NCI-H2107 (cell line): ENCODE results near the gene BABAM2.
"Not testable (repeated sequence)": the region's sequence is repeated elsewhere in the genome, so short reads cannot be mapped to it uniquely, and the experiment has no call there.

Experiments
- DNase-seq: peaks from one replicate; lab custom pipeline; 2025; lab: John Stamatoyannopoulos, UW

The BABAM2 gene

DNA sequence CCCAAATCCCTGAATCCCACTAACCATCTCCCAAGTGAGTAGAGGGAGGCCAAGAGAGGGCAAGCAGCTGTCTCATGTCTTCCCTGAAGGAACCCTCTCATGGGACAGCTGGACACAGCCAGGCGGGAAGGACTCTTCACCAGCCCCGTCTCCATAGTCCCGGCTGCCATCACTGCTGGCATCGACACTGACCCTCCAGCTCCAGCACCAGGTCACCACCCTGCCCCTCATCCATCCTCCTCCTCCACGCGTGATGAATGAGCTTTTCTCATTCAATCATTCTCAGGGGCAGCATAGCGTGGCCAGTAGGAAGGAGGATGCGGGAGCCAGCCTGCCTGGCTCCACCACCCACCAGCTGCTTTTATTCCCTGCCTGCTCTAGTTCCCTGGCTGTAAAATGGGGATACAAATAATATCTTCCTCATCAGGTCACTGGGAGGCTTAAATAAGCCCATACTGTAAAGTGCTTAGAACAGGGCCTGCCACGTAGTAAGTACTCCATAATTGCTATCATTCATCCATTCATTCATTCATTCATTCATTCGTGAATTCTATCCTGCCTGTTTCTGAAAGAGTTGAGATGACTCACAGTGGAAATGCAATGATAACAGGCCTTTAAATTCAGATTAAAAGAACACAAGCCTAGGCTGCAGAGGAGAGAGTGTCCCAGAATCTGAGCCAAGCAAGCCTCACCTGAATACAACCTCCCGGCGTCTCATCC, 471.6 kb downstream of the BABAM2 start:
- DNase-seq = no peak

GRCh38 chr2:28362991-28363521, 472.5 kb downstream of the BABAM2 start:
- DNase-seq = no peak

- DNase-seq = no peak
These were observed 473.3 kb downstream of the BABAM2 start for GRCh38 chr2:28363686-28364280.

DNA sequence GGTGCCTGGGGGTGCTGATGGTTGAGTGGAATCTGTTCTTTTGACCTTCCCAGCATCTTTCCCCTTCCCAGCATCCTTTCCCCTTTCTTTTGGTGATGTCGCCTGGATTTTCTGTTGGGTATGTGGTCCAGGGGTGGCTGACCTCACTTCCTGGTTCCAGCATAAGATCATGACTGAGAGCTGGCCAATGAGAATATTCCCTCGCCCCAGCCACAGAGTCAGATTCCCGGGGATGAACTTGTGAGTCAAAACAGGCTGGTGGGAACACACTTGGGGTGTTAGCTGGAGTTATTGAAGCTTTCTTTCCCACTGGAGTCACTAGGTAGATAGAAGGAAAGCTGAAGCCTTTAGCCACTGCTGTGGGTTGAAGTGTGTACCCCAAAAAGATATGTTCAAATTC, 474.1 kb downstream of the BABAM2 start:
- no peak for DNase-seq

GRCh38 chr2:28365158-28365557, 474.6 kb downstream of the BABAM2 start:
- no peak for DNase-seq

DNA sequence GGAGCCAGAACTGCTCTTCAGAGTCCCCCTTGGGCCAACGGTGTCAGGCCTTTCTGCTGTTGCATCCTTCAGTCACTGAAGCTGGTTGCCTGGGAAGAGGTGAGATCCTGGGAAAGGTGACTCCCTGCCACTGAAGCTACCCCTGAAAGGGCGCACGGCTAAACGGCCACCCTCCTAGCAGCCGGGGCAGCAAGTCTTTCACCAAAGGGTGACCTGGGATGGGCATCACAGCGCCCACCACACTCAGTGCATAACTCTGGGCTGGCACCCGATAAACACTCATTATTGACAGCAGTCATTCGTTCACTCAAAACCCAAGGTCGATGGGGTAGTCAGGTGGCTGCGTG, 475.6 kb downstream of the BABAM2 start:
- DNase-seq = no peak

GRCh38 chr2:28366496-28367282, 476.2 kb downstream of the BABAM2 start:
- no peak for DNase-seq

DNA sequence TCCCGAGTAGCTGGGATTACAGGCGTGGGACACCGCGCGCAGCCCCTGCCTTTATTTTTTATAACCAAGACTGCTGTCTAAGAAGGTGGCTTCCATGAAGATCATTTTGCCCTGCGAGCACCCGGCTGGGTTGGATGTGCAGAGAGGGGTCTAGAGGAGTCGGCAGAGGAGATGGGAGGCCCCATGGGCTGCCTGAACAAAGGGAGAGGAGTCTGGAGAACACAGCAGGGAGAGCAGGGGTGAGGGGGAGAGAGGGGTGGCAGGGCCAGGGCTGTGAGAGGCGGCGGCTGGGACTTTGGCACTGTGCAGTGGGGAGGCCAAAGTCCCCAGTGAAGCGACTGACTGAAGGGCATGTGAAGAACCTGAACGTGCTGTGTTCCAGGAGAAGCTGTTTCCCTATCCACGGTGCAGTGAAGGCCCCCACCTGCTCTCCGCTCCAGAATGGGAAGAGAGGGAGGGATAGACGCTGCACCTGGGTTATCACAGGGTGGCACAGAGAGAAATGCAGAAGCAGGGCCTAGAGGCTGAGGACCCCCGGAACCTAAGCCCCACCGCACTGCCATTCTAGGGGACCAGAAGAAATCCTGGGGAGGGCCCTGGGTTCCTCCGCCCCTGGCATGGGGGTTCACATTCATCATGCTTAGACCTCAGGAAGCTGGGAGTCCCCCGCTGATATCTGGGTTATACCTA, 477.3 kb downstream of the BABAM2 start:
- DNase-seq = no peak

DNA sequence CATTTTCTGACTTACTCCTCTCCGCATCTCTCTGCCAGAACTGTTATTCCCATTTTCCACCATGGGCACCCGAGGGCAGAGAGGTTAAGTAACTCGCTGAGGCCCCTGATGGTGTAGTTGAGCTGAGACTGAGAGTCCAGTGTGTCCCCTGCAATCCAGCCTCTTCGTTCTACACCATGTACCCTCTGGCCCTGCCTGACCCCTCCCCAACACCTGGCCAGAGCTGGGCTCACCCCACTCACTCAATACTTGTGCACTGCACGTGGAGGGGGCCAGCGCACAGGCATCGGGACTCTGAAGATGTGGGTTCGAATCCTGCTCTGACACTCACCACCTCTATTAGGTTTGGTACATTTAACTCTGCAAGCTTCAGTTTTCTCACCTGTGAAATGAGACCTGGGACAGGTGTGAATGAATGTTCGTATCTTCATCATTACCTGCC, 477.8 kb downstream of the BABAM2 start:
- no peak for DNase-seq

GRCh38 chr2:28369358-28369757, 478.8 kb downstream of the BABAM2 start:
- no peak for DNase-seq

DNA sequence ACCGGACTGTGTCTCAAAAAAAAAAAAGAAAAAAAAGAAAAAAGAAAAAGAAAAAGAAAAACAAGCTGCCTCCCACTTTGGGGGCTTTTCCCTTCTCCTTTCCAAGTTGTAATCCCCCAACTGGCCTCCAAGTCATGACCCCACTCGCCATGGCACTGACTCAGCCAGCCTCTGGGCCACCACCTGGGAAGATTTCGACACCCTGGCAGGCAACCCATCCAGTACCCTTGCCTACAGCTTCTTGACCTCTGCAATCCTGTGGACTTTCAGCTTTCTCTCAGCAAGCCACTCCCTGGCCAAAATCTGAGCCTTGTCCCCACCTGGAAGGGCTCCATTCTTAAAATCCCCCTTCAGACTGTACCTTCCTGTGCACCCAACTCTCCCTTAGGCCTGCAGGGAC, 479.8 kb downstream of the BABAM2 start:
- DNase-seq = no peak

DNA sequence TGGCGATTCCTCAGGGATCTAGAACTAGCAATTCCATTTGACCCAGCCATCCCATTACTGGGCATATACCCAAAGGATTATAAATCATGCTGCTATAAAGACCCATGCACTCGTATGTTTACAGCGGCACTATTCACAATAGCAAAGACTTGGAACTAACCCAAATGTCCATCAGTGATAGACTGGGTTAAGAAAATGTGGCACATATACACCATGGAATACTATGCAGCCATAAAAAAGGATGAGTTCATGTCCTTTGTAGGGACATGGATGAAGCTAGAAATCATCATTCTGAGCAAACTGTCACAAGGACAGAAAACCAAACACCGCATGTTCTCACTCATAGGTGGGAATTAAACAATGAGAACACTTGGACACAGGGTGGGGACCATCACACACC, 481.2 kb downstream of the BABAM2 start:
- not testable (repeated sequence) for DNase-seq

- DNase-seq = no peak
These were observed 483.3 kb downstream of the BABAM2 start for GRCh38 chr2:28373854-28374253.

DNA sequence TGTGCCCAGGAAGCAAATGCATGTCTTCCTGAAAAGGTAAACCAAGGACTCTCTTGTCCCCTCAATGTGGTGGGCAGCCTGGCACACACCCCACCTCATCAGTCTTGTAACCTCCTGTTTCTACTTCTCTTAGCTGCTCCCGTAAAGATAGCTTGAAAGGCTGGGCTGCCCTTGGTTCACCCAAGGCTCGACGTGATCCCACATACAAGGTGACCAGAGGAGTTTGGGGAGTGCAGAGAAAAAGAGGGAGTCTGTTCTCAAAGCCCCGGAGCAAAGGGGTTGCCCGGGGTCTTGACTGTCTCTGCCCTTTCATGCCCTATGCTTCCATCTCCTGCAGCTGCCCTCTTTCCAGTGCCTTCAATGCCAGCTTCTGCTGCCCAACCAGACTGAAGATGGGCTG, 483.8 kb downstream of the BABAM2 start:
- DNase-seq = no peak

DNA sequence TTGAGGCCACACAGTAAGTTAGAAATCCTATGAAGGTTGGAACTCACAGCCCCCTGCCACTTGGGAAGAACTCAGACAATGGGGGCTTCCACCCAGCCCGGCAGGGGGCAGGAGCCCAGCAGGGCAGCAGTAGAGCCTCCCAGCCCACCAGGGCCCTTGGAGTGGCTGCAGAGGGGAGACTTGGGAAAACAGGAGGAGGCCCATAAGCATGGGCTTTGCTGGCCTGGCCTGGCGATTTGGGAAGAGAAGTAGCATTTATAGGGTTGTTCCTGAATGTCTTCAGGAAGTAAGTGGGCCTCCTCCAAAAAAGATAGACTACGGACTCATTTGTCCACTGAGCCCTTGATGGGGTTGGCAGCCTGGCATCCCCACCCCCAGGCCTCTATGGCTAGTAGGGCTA, 484.7 kb downstream of the BABAM2 start:
- DNase-seq = no peak

GRCh38 chr2:28375742-28376631, 485.5 kb downstream of the BABAM2 start:
- DNase-seq = no peak

DNA sequence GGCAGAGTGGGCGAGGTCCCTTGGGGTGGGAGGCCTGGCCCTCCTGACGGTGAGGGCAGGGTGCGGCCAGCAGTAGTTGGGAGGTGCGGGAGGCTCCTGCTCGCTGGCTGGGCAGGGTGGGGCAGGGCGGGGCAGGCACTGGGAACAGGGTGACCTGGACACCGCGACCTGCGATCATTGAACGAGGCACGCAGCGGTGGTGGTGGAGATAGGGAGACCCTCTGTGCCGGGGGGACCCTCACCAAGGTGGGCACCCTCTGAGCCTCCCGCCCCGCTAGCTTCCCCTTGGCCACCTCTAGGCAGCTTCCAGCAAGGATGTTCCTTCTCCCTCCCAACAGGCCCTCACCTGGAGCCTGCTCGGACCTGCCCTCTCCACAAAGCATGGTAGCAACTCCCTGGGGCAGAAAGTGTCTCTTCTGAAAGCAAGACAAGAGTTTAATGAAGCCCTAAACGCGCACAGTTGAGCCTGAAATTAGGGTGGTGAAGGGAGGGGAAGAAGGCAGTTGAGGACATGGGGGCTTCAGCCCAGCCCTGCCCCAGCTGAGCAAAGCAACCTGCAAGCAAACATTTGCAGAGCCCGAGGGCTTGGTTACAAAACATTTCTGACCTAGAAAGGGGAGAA, 486.8 kb downstream of the BABAM2 start:
- no peak for DNase-seq

DNA sequence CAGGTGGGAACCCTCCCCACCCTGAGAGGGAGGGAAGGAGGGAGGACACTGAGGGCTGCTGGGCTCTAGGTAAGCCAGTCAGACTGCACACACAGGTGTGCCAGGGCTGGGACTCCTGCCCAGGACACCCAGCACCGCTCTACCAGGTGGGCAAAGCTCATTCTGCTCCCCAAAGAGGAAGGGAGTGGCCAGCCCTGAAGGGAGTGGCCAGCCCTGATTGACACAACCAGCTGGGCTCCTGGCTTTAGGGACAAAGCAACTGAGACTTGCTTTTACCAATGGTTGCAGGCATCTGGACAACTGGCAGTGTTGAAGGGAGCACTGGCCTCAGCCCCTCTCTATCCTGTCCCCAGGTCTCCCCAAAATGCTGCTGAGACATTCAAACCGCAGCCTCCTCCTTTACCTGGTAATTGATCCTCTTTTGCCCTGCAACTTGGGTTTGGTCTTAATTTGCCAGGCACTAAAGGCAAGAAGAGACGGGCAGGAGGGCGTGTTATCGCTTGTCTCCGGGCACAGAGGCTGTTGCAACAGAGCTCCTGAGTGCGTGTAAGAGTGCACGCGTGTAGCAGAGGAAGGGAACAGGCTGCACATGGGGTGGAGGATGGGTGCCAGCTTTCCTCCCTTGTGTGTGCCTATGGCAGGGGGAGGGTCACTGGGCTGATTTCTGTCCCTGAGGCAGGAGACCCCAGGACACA, 487.6 kb downstream of the BABAM2 start:
- DNase-seq = no peak

- DNase-seq = no peak
These were observed 488.4 kb downstream of the BABAM2 start for GRCh38 chr2:28378679-28379584.
